Neural cell (in vitro differentiated cells): ENCODE results near the gene GTSE1. TPM values are rescaled to one million over a fixed set of nuclear protein-coding genes. Genes with fewer than 3 reads are reported as not detected.

Experiments
- H2AFZ ChIP-seq: fragments of 200-600, 300-800 bp; sonication (generic), shearing (Covaris generic); 2 replicates; pipeline ENCODE4 v1.6.0; 2014; ENCODE audit warnings: low read depth, mild to moderate bottlenecking, antibody characterized with exemption, low read length, moderate library complexity
- H3F3A ChIP-seq: fragments of 200-600 bp; shearing (Covaris generic); 2 replicates; pipeline ENCODE4 v1.6.1; 2016; ENCODE audit warnings: mild to moderate bottlenecking, moderate library complexity, mixed read lengths, antibody characterized with exemption, low read length; ENCODE audit not compliant: insufficient read depth, poor library complexity, severe bottlenecking
- H3K27ac ChIP-seq: fragments of 200-600, 300-800 bp; sonication (generic), shearing (Covaris generic); 2 replicates; pipeline ENCODE4 v1.5.1; 2014; ENCODE audit warnings: mild to moderate bottlenecking, low read length, moderate library complexity
- H3K27me3 ChIP-seq: fragments of 300-800, 200-600 bp; sonication (generic), shearing (Covaris generic); 2 replicates; pipeline ENCODE4 v1.6.0; 2014; ENCODE audit warnings: mild to moderate bottlenecking, low read depth, low read length, moderate library complexity; ENCODE audit not compliant: insufficient read depth
- H3K36me3 ChIP-seq: fragments of 300-800, 200-600 bp; sonication (generic), shearing (Covaris generic); 2 replicates; pipeline ENCODE4 v1.5.1; 2014; ENCODE audit warnings: mild to moderate bottlenecking, antibody characterized with exemption, low read length, moderate library complexity; ENCODE audit not compliant: insufficient read depth
- H3K4me2 ChIP-seq: fragments of 300-800, 200-600 bp; sonication (generic), shearing (Covaris generic); 2 replicates; pipeline ENCODE4 v1.6.0; 2014; ENCODE audit warnings: mild to moderate bottlenecking, low read length
- H3K4me3 ChIP-seq: fragments of 300-800, 200-600 bp; sonication (generic), shearing (Covaris generic); 2 replicates; pipeline ENCODE4 v1.5.1; 2014; ENCODE audit warnings: mild to moderate bottlenecking, low read length, moderate library complexity
- H3K79me2 ChIP-seq: fragments of 200-600 bp; shearing (Covaris generic); replicated peaks from 2 replicates; pipeline ENCODE4 v1.6.0; 2014; ENCODE audit warnings: mild to moderate bottlenecking, low read length, moderate library complexity; ENCODE audit not compliant: insufficient read depth
- H3K9ac ChIP-seq: fragments of 300-800, 200-600 bp; sonication (generic), shearing (Covaris generic); 2 replicates; pipeline ENCODE4 v1.6.1; 2016; ENCODE audit warnings: mild to moderate bottlenecking, low read length, mixed read lengths
- H3K9me2 ChIP-seq: fragments of 200-600 bp; shearing (Covaris generic); 2 replicates; pipeline ENCODE4 v1.6.1; 2016; ENCODE audit warnings: mild to moderate bottlenecking, low read length, mixed read lengths; ENCODE audit not compliant: insufficient read depth
- H3K9me3 ChIP-seq: fragments of 200-600, 300-800 bp; sonication (generic), shearing (Covaris generic); 2 replicates; pipeline ENCODE4 v1.6.1; 2016; ENCODE audit warnings: mild to moderate bottlenecking, mixed run types, low read length, moderate library complexity, mixed read lengths
- H4K20me1 ChIP-seq: fragments of 200-600 bp; shearing (Covaris generic); 2 replicates; pipeline ENCODE4 v1.6.1; 2016; ENCODE audit warnings: mild to moderate bottlenecking, mixed run types; ENCODE audit not compliant: insufficient read depth
- EP300 ChIP-seq: fragments of 450-650 bp; conservative IDR thresholded peaks from 2 replicates; pipeline ENCODE4 v1.6.1; 2014; ENCODE audit warnings: antibody characterized with exemption, mild to moderate bottlenecking, moderate library complexity; ENCODE audit not compliant: poor library complexity, severe bottlenecking
- EZH2 ChIP-seq: fragments of 200-600, 300-800 bp; shearing (Covaris generic), sonication (generic); IDR thresholded peaks from 2 replicates; pipeline ENCODE4 v1.6.1; 2014; ENCODE audit warnings: antibody characterized with exemption, low read length, borderline replicate concordance, mild to moderate bottlenecking; ENCODE audit not compliant: insufficient read depth, poor library complexity, severe bottlenecking
- MXI1 ChIP-seq: fragments of 450-650 bp; conservative IDR thresholded peaks from 2 replicates; pipeline ENCODE4 v1.6.1; 2014; ENCODE audit warnings: antibody characterized with exemption, mild to moderate bottlenecking; ENCODE audit not compliant: poor library complexity, severe bottlenecking
- POLR2AphosphoS5 ChIP-seq: IDR thresholded peaks from 2 replicates; pipeline ENCODE4 v1.6.1; 2012
- RAD21 ChIP-seq: fragments of 450-650 bp; conservative IDR thresholded peaks from 2 replicates; pipeline ENCODE4 v1.6.1; 2014; ENCODE audit warnings: antibody characterized with exemption, mild to moderate bottlenecking, moderate library complexity
- REST ChIP-seq: IDR thresholded peaks from 2 replicates; pipeline ENCODE4 v1.6.1; 2012; ENCODE audit warnings: borderline replicate concordance
- SMC3 ChIP-seq: fragments of 450-650 bp; conservative IDR thresholded peaks from 2 replicates; pipeline ENCODE4 v1.6.1; 2014; ENCODE audit warnings: antibody characterized with exemption, mild to moderate bottlenecking, moderate library complexity; ENCODE audit not compliant: poor library complexity
- TAF1 ChIP-seq: IDR thresholded peaks from 2 replicates; pipeline ENCODE4 v1.6.1; 2012; ENCODE audit warnings: low read depth
- polyA plus RNA-seq: library from polyadenylated mRNA; depleted of rRNA; stranded (reverse); fragments of >200 nt; gene quantifications from 2 replicates; pipeline ENCODE4 v1.2.3, GENCODE V29; 2014
- TF ChIP-seq, protein P1 (sequence below): fragments of 450-650 bp; IDR thresholded peaks from 2 replicates; pipeline ENCODE4 v1.5.1; 2014; ENCODE audit warnings: antibody characterized with exemption, mild to moderate bottlenecking, moderate library complexity; ENCODE audit not compliant: poor library complexity, severe bottlenecking

Gene GTSE1
- polyA plus RNA-seq, 1 donor from 2014 or later: 0.28 TPM

- Histone ChIP-seq H3K9ac (peak overlapping the region; percentile 87), H3K9me3 (no peaks in the 10 kb centered on the region), H3K9me2 (no peaks in the 10 kb centered on the region), H4K20me1 (no peaks in the 10 kb centered on the region), H3K27me3 (no peaks in the 10 kb centered on the region), H2AFZ (peak overlapping the region; percentile 74), H3K36me3 (peaks cover 5% of the 10 kb centered on the region), H3F3A (no peaks in the 10 kb centered on the region), H3K27ac (peak overlapping the region; percentile 67), H3K79me2 (peaks cover 17% of the 10 kb centered on the region), H3K4me2 (peak overlapping the region; percentile 85), H3K4me3 (peak overlapping the region; percentile 77)
- TF ChIP-seq, protein P1, sequence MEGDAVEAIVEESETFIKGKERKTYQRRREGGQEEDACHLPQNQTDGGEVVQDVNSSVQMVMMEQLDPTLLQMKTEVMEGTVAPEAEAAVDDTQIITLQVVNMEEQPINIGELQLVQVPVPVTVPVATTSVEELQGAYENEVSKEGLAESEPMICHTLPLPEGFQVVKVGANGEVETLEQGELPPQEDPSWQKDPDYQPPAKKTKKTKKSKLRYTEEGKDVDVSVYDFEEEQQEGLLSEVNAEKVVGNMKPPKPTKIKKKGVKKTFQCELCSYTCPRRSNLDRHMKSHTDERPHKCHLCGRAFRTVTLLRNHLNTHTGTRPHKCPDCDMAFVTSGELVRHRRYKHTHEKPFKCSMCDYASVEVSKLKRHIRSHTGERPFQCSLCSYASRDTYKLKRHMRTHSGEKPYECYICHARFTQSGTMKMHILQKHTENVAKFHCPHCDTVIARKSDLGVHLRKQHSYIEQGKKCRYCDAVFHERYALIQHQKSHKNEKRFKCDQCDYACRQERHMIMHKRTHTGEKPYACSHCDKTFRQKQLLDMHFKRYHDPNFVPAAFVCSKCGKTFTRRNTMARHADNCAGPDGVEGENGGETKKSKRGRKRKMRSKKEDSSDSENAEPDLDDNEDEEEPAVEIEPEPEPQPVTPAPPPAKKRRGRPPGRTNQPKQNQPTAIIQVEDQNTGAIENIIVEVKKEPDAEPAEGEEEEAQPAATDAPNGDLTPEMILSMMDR: no peak
- TF ChIP-seq EP300: no peak
- TF ChIP-seq TAF1: no peak
- no peak for TF ChIP-seq SMC3
- no peak for TF ChIP-seq POLR2AphosphoS5
- TF ChIP-seq MXI1: no peak
- TF ChIP-seq REST: no peak
- no peak for TF ChIP-seq EZH2
- TF ChIP-seq RAD21: no peak
Observed at GRCh38 chr22:46336119-46337078, 39.7 kb downstream of the GTSE1 start.

DNA sequence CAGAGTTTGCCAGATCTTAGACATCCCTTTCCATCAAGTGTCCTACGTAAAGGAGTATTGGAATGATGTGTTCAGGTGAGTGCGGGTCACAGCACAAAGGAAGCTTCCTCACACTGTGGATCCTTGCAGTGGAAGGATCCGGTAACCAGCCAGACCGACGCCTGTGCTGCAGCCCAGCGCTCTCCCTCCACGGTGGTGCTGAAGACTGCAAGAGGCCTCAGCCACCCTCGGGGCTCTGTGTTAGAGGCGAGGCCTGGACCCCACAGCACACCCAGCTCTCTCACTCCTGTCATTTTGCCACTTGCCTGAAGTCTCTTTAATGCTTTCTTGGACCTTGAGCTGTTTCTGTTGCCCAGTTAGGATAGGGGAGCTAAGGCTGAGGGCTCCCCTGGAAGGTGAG is 41.2 kb downstream of the GTSE1 start:
- Histone ChIP-seq H3K27me3 (no peaks in the 10 kb centered on the region), H3K9me3 (no peaks in the 10 kb centered on the region), H3K79me2 (peaks cover 17% of the 10 kb centered on the region), H3F3A (no peaks in the 10 kb centered on the region), H3K36me3 (peaks cover 5% of the 10 kb centered on the region), H2AFZ (no peak overlapping the region), H4K20me1 (no peaks in the 10 kb centered on the region), H3K4me3 (peak overlapping the region; percentile 77), H3K9ac (no peak overlapping the region), H3K9me2 (no peaks in the 10 kb centered on the region), H3K27ac (no peak overlapping the region), H3K4me2 (no peak overlapping the region)
- no peak for TF ChIP-seq MXI1
- TF ChIP-seq REST: no peak
- TF ChIP-seq EZH2: no peak
- TF ChIP-seq POLR2AphosphoS5: no peak
- TF ChIP-seq, protein P1: no peak
- no peak for TF ChIP-seq EP300
